NCI-H128 (cell line): ENCODE results near the gene OR10S1.
"Not testable (repeated sequence)": the region's sequence is repeated elsewhere in the genome, so short reads cannot be mapped to it uniquely, and the experiment has no call there.

ENCODE experiments used
- DNase-seq: peaks from one replicate; lab custom pipeline; 2025; ENCODE audit not compliant: unreplicated experiment; lab: John Stamatoyannopoulos, UW

OR10S1 gene

GRCh38 chr11:123977731-123978347 lies at the start of gene OR10S1:
Gene OR10S1 (minus strand): TSS chr11:123977781. CDS start chr11:123977664, 117 bp downstream.
- DNase-seq: no peak

- DNase-seq: no peak
These were observed 48.9 kb upstream of the OR10S1 start, which contains the start of gene OR10G8 for GRCh38 chr11:124026498-124026897. Gene OR10G8 (plus strand): TSS chr11:124026798. CDS start chr11:124029623, 2,825 bp downstream.

- not testable (repeated sequence) for DNase-seq
These were observed 38.3 kb upstream of the OR10S1 start for GRCh38 chr11:124015837-124016236.

GRCh38 chr11:124012697-124013096 lies 35.1 kb upstream of the OR10S1 start, which contains the start of gene OR10G4:
Gene OR10G4 (plus strand): TSS chr11:124012997. CDS start chr11:124015575, 2,578 bp downstream.
- DNase-seq: no peak

- DNase-seq: no peak
These were observed 17.5 kb upstream of the OR10S1 start, which contains the start of gene OR10G6 for GRCh38 chr11:123995119-123995518. Gene OR10G6 (minus strand): TSS chr11:123995161. CDS start chr11:123995161, 0 bp downstream.

- DNase-seq: no peak
These were observed 1.7 kb upstream of the OR10S1 start for GRCh38 chr11:123979311-123979710.

GRCh38 chr11:123976770-123977560 lies 616 bp downstream of the OR10S1 start:
- DNase-seq: no peak

GRCh38 chr11:123973816-123974215 lies 3.8 kb downstream of the OR10S1 start:
- no peak for DNase-seq

GRCh38 chr11:123956752-123957151 lies 20.8 kb downstream of the OR10S1 start:
- DNase-seq: no peak

- DNase-seq: no peak
These were observed 32.4 kb downstream of the OR10S1 start for GRCh38 chr11:123945132-123945531.

- DNase-seq: no peak
These were observed 33.8 kb downstream of the OR10S1 start, which contains the start of gene OR6T1 for GRCh38 chr11:123943738-123944137. Gene OR6T1 (minus strand): TSS chr11:123943838. CDS start chr11:123943838, 0 bp downstream.

- DNase-seq: no peak
These were observed 35.2 kb downstream of the OR10S1 start for GRCh38 chr11:123942413-123942812.

GRCh38 chr11:123939317-123939716 lies 38.3 kb downstream of the OR10S1 start, which contains the start of gene OR4D5:
Gene OR4D5 (plus strand): TSS chr11:123939617. CDS start chr11:123939617, 0 bp downstream.
- no peak for DNase-seq
